HCT116 (cell line): ENCODE measurements around the gene RNF111. TPM values are rescaled to one million over a fixed set of nuclear protein-coding genes. Genes with fewer than 3 reads are reported as not detected.

ENCODE experiments used
- ATAC-seq: fragments of 200-7000 bp; cut with Tn5 transposase; 2 replicates; pipeline ENCODE4 v1.9.1; 2020; ENCODE audit warnings: mild to moderate bottlenecking, moderate library complexity
- BruUV-seq: library from RNA; stranded (reverse); fragments of 400-500 nt; replicated peaks from 2 replicates; lab custom pipeline; 2021; lab: Mats Ljungman, UMichigan
- CTCF ChIA-PET: fragments of 300-600 bp; sonication (Branson Sonifier 250); formaldehyde crosslinking; loops from one replicate; lab custom pipeline; 2021; ENCODE audit warnings: antibody characterized with exemption; lab: Charles Lee
- POLR2A ChIA-PET: fragments of 300-600, 350-600 bp; sonication (Branson Sonifier 250); formaldehyde crosslinking; loops from one replicate; lab custom pipeline; 2021; ENCODE audit warnings: antibody characterized with exemption; lab: Charles Lee
- RAD21 ChIA-PET, 2 experiments: fragments of 300-600 bp; sonication (Branson Sonifier 250); formaldehyde crosslinking; loops; one replicate each; lab custom pipeline; 2023; ENCODE audit warnings: low total read pairs in 2 of 2; ENCODE audit not compliant: uncharacterized antibody in 2 of 2, unreplicated experiment in 2 of 2, low non-redundant PET in 1 of 2; lab: Charles Lee
- DNase-seq: peaks from one replicate; pipeline ENCODE4 v3.0.0-alpha.2; 2010; ENCODE audit warnings: low read depth, low spot score
- H2AFZ ChIP-seq: fragments of 200-600 bp; shearing (Covaris generic), sonication (generic); 2 replicates; pipeline ENCODE4 v1.6.1; 2017; ENCODE audit warnings: low read depth, mixed run types, mixed read lengths, antibody characterized with exemption, low read length; ENCODE audit not compliant: poor library complexity, severe bottlenecking
- H3K27ac ChIP-seq: 2 replicates; pipeline ENCODE4 v1.5.1; 2012; ENCODE audit warnings: low read depth, low read length
- H3K27me3 ChIP-seq: fragments of 200-600 bp; sonication (generic); 2 replicates; pipeline ENCODE4 v1.6.1; 2016; ENCODE audit warnings: mixed run types, low read length, mixed read lengths; ENCODE audit not compliant: insufficient read depth
- H3K36me3 ChIP-seq, 2 experiments: fragments of 200-500 bp in 1 of 2; fragments of 200-600 bp in 1 of 2; sonication (Bioruptor generic) in 1 of 2; sonication (generic) in 1 of 2; 2 replicates each; pipeline versions ENCODE4 v1.5.1 to v1.6.1; 2014 to 2016; ENCODE audit warnings: low read length in 2 of 2, inconsistent platforms in 1 of 2, mixed read lengths in 1 of 2, mixed run types in 1 of 2; ENCODE audit not compliant: insufficient read depth in 2 of 2, control insufficient read depth in 1 of 2
- H3K4me1 ChIP-seq, 2 experiments: fragments of 200-600 bp in 1 of 2; sonication (generic) in 1 of 2; 2 replicates each; pipeline versions ENCODE4 v1.5.1 to v1.6.1; 2012 to 2017; ENCODE audit warnings: low read length in 2 of 2, inconsistent platforms in 1 of 2, mild to moderate bottlenecking in 1 of 2, mixed read lengths in 1 of 2, mixed run types in 1 of 2, moderate library complexity in 1 of 2; ENCODE audit not compliant: insufficient read depth in 2 of 2, control insufficient read depth in 1 of 2
- H3K4me2 ChIP-seq: fragments of 200-600 bp; sonication (generic); 2 replicates; pipeline ENCODE4 v1.6.1; 2017; ENCODE audit warnings: mixed run types, low read length, mixed read lengths
- H3K4me3 ChIP-seq, 2 experiments: fragments of 200-600 bp in 1 of 2; sonication (generic) in 1 of 2; replicated peaks in 1 of 2; 2 replicates each; pipeline ENCODE4 v1.5.1; 2011 to 2016; ENCODE audit warnings: low read length in 2 of 2, control low read depth in 1 of 2, low read depth in 1 of 2, mild to moderate bottlenecking in 1 of 2, mixed read lengths in 1 of 2, mixed run types in 1 of 2
- H3K79me2 ChIP-seq: fragments of 200-600 bp; sonication (generic); 2 replicates; pipeline ENCODE4 v1.6.1; 2017; ENCODE audit warnings: mild to moderate bottlenecking, mixed run types, low read length, moderate library complexity, mixed read lengths; ENCODE audit not compliant: insufficient read depth
- H3K9ac ChIP-seq: fragments of 200-600 bp; sonication (generic); 2 replicates; pipeline ENCODE4 v1.6.1; 2016; ENCODE audit warnings: low read length, mixed read lengths
- H3K9me2 ChIP-seq: fragments of 200-600 bp; sonication (generic), shearing (Covaris generic); 2 replicates; pipeline ENCODE4 v1.6.1; 2017; ENCODE audit warnings: mixed run types, mild to moderate bottlenecking, moderate library complexity; ENCODE audit not compliant: insufficient read depth
- H3K9me3 ChIP-seq, 2 experiments: fragments of 200-500 bp in 1 of 2; fragments of 200-600 bp in 1 of 2; sonication (Bioruptor generic) in 1 of 2; sonication (generic) in 1 of 2; 2 replicates each; pipeline ENCODE4 v1.6.1; 2014 to 2017; ENCODE audit warnings: low read length in 2 of 2, mixed read lengths in 2 of 2, inconsistent platforms in 1 of 2, low read depth in 1 of 2, mild to moderate bottlenecking in 1 of 2, mixed run types in 1 of 2, moderate library complexity in 1 of 2; ENCODE audit not compliant: control insufficient read depth in 1 of 2, insufficient read depth in 1 of 2
- H4K20me1 ChIP-seq: fragments of 200-600 bp; sonication (generic), shearing (Covaris generic); 2 replicates; pipeline ENCODE4 v1.6.1; 2017; ENCODE audit warnings: mixed run types, mild to moderate bottlenecking, moderate library complexity; ENCODE audit not compliant: insufficient read depth
- ELF1 ChIP-seq: IDR thresholded peaks from 2 replicates; pipeline ENCODE4 v1.6.1; 2012; ENCODE audit warnings: low read depth, borderline replicate concordance
- JUND ChIP-seq: IDR thresholded peaks from 2 replicates; pipeline ENCODE4 v1.6.1; 2012
- ZFX ChIP-seq: fragments of 450-650 bp; IDR thresholded peaks from 2 replicates; pipeline ENCODE4 v1.6.1; 2017
- intact Hi-C: fragments of 100-400 bp; cut with micrococcal nuclease; formaldehyde crosslinking; loops from 2 replicates; pipeline ENCODE4 v1.10.0; 2022
- total RNA-seq: library from RNA; stranded (reverse); gene quantifications from one replicate; pipeline ENCODE4 v1.2.1, GENCODE V29; 2021; ENCODE audit not compliant: unreplicated experiment
- TF ChIP-seq, protein P1 (sequence below): IDR thresholded peaks from 2 replicates; pipeline ENCODE4 v1.6.1; 2011; ENCODE audit warnings: mild to moderate bottlenecking, low read length, moderate library complexity; ENCODE audit not compliant: insufficient replicate concordance; ENCODE audit errors: extremely low read depth

RNF111 gene
- total RNA-seq, 1 experiment from 2014 or later = 31.5 TPM

DNA sequence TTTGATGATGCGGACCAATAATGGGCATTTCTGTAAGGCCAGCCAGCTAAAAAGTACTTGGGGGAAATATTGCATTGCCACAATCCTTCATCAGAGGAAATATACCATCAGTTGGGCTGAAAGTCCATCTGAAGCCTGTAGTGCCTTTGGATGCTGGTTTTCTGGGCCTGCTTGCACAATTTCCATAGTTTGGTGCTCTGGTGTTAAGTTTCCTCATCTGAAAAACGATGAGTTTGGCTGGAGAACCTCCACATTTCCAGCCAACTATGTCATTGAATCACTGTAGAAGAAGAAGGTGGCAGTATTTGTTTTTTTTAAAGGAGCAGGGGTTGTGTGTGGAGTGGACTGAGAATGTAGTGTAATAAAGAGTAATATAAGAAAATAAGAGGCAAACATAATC lies 127.6 kb downstream of the RNF111 start:
- ChIA-PET CTCF (no interaction called here), POLR2A (no interaction called here), RAD21 (no interaction called here)
- H3K9me3 ChIP-seq = no peaks in the 10 kb centered on the region
- no peak for TF ChIP-seq ZFX
- no peak for TF ChIP-seq JUND
- no peaks in the 10 kb centered on the region for H3K9me2 ChIP-seq
- H3K4me2 ChIP-seq = no peak overlapping the region
- H3K9ac ChIP-seq = no peak overlapping the region
- no peak overlapping the region for H2AFZ ChIP-seq
- H3K27ac ChIP-seq = no peak overlapping the region
- BruUV-seq = no TSS peak
- H3K36me3 ChIP-seq = peaks cover 60 to 71% of the 10 kb centered on the region in 2 experiments
- DNase-seq (no peak), ATAC-seq (no peak)
- intact Hi-C loops = no loop called here
- H3K4me1 ChIP-seq = no peaks in the 10 kb centered on the region
- H3K4me3 ChIP-seq = no peak overlapping the region
- no peaks in the 10 kb centered on the region for H3K27me3 ChIP-seq
- no peaks in the 10 kb centered on the region for H4K20me1 ChIP-seq
- H3K79me2 ChIP-seq = peaks cover 30% of the 10 kb centered on the region

DNA sequence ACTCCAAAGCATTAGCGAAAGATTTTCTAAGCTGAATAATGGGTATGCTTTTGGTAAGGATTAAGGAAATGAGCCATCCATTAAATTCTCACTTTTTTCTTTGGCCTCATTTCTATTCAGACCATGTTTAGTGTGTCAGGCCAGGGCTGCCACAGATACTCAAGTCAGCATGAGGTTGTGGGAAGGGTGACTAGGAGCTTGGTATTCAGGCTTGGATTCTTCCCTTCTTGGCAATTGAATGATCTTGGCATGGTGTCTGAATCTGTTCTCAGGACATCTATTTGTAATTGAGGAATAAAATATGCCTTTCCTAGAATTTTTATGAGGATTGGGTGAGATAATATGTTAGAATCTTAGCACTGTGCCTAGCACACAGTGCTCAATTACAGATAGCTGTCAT lies 128.7 kb downstream of the RNF111 start:
- TF ChIP-seq, protein P1, sequence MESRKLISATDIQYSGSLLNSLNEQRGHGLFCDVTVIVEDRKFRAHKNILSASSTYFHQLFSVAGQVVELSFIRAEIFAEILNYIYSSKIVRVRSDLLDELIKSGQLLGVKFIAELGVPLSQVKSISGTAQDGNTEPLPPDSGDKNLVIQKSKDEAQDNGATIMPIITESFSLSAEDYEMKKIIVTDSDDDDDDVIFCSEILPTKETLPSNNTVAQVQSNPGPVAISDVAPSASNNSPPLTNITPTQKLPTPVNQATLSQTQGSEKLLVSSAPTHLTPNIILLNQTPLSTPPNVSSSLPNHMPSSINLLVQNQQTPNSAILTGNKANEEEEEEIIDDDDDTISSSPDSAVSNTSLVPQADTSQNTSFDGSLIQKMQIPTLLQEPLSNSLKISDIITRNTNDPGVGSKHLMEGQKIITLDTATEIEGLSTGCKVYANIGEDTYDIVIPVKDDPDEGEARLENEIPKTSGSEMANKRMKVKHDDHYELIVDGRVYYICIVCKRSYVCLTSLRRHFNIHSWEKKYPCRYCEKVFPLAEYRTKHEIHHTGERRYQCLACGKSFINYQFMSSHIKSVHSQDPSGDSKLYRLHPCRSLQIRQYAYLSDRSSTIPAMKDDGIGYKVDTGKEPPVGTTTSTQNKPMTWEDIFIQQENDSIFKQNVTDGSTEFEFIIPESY = no peak
- no peak for TF ChIP-seq ELF1
- DNase-seq (no peak), ATAC-seq (no peak)
- H2AFZ ChIP-seq = no peak overlapping the region
- no peaks in the 10 kb centered on the region for H3K9me3 ChIP-seq
- no peaks in the 10 kb centered on the region for H3K9me2 ChIP-seq
- no TSS peak for BruUV-seq
- no peak overlapping the region for H3K4me3 ChIP-seq
- H3K9ac ChIP-seq = no peak overlapping the region
- intact Hi-C loops = no loop called here
- H3K4me2 ChIP-seq = no peak overlapping the region
- CTCF ChIA-PET = interaction anchor here (1.5 kb wide), 1 partner anchor 904 kb away, joined by 3 read pairs; no protein-coding TSS in a partner anchor
- H3K27me3 ChIP-seq = no peaks in the 10 kb centered on the region
- no peaks in the 10 kb centered on the region for H3K4me1 ChIP-seq
- POLR2A ChIA-PET = no interaction called here
- H3K79me2 ChIP-seq = peaks cover 19% of the 10 kb centered on the region
- no peak overlapping the region for H3K27ac ChIP-seq
- peaks cover 56 to 69% of the 10 kb centered on the region in 2 experiments for H3K36me3 ChIP-seq
- H4K20me1 ChIP-seq = no peaks in the 10 kb centered on the region
- RAD21 ChIA-PET = interaction anchor here in 1 of 2 experiments (0.5 kb wide), 1 partner anchor 31 kb away, joined by 3 read pairs; no protein-coding TSS in a partner anchor
